Measurements from ENCODE around the gene F2R. TPM values are rescaled to one million over a fixed set of nuclear protein-coding genes. Genes with fewer than 3 reads are reported as not detected.

Gene F2R
- total RNA-seq, 4 donors from 2014 or later = 0.38 to 13.0 (median 4.9) TPM

GRCh38 chr5:76782444-76782843 lies 66.5 kb downstream of the F2R start:
- no peaks in the 10 kb centered on the region for H3K9me3 ChIP-seq
- H3K36me3 ChIP-seq = no peaks in the 10 kb centered on the region
- TF ChIP-seq POLR2A (IDR thresholded peaks at IDR 0.05) (no peak), CTCF (IDR thresholded peaks at IDR 0.05) (no peak)
- H3K27ac ChIP-seq = no peak overlapping the region
- no peak for DNase-seq
- peaks cover 0 to 11% (median 0%) of the 10 kb centered on the region in 4 donors for H3K27me3 ChIP-seq
- peaks cover 0 to 14% (median 0%) of the 10 kb centered on the region in 3 donors for H3K4me1 ChIP-seq
- intact Hi-C loops (cut with DNase I) = no loop called here
- 80 to 89% methylated on average over 3 of the region's 3 CpGs for WGBS, 2 donors
- no peak overlapping the region for H3K4me3 ChIP-seq

Small RNA genes lying within 50 kb of the gene (small RNA-seq; reads per million reads assigned to genes)
- gene RF02154 = 0 reads per million in 4 donors
- 0 reads per million in 4 donors for gene RF02155

Other genes starting within 250 kb of the F2R start
- gene F2RL2, start 92.7 kb upstream of the F2R start, total RNA-seq = under 1 TPM; 0.18 to 0.76 (median 0.44) TPM
- 10 to 100 TPM in 2 of 4 donors, 1 to 10 TPM in 2; 9.0 to 15.8 (median 11.8) TPM for gene F2RL1, start 102.9 kb downstream of the F2R start, total RNA-seq
- gene S100Z, start 133.9 kb downstream of the F2R start, total RNA-seq = under 1 TPM in 1 of 4 donors, not detected in 3; 0.53 TPM
- gene CRHBP, start 236.9 kb downstream of the F2R start, total RNA-seq = 1 to 10 TPM in 1 of 4 donors, not detected in 3; 1.1 TPM

Measured in esophagus squamous epithelium (tissue), 5 donors.